ENCODE measurements around the gene HNF1A. TPM values are rescaled to one million over a fixed set of nuclear protein-coding genes. Genes with fewer than 3 reads are reported as not detected.

The HNF1A gene
- polyA plus RNA-seq, 1 donor from 2014 or later = not detected

DNA sequence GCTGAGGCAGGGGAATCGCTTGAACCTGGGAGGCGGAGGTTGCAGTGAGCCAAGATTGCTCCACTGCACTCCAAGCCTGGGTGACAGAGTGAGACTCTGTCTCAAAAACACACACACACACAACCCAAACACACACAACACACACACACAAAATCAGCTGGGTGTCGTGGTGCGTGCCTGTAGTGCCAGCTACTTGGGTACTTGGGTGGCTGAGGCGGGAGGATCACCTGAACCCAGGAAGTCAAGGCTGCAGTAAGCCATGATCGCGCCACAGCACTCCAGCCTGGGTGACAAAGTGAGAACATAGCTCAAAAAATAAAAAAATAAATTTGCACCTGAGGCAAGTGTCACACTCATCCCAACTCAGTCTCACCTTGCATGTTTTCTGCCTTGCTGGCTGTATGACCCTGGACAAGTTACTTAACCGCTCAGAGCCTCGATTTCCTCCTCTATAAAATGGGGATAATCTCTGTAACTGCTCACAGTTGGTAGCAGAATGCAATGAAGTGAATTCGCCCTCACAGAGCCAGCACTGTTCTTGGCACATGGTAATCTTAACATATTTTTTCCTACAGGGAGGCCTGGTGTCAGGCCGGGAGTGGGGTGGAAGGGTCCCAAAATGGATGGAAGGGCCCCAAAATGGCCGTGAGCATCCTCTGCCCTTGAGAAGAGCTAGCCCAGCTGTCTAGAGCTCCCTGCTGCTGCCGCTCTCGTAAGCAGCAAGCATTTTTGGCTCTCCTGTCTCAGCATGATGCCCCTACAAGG, 630 bp upstream of the HNF1A start:
- no peak for TF ChIP-seq EP300 (conservative IDR thresholded peaks at IDR 0.05; ENCODE audit: poor library complexity, severe bottlenecking)
- no peak for TF ChIP-seq MXI1 (conservative IDR thresholded peaks at IDR 0.05; ENCODE audit: poor library complexity, severe bottlenecking)
- TF ChIP-seq SMC3 (conservative IDR thresholded peaks at IDR 0.05; ENCODE audit: poor library complexity) = no peak
- TF ChIP-seq RAD21 (conservative IDR thresholded peaks at IDR 0.05) = no peak
- no peak for TF ChIP-seq TAF1 (IDR thresholded peaks at IDR 0.05; ENCODE audit: low read depth)
- TF ChIP-seq, protein P1, sequence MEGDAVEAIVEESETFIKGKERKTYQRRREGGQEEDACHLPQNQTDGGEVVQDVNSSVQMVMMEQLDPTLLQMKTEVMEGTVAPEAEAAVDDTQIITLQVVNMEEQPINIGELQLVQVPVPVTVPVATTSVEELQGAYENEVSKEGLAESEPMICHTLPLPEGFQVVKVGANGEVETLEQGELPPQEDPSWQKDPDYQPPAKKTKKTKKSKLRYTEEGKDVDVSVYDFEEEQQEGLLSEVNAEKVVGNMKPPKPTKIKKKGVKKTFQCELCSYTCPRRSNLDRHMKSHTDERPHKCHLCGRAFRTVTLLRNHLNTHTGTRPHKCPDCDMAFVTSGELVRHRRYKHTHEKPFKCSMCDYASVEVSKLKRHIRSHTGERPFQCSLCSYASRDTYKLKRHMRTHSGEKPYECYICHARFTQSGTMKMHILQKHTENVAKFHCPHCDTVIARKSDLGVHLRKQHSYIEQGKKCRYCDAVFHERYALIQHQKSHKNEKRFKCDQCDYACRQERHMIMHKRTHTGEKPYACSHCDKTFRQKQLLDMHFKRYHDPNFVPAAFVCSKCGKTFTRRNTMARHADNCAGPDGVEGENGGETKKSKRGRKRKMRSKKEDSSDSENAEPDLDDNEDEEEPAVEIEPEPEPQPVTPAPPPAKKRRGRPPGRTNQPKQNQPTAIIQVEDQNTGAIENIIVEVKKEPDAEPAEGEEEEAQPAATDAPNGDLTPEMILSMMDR (IDR thresholded peaks at IDR 0.05; ENCODE audit: poor library complexity, severe bottlenecking) = no peak
- TF ChIP-seq POLR2AphosphoS5 (IDR thresholded peaks at IDR 0.05) = no peak
- TF ChIP-seq, protein P2, sequence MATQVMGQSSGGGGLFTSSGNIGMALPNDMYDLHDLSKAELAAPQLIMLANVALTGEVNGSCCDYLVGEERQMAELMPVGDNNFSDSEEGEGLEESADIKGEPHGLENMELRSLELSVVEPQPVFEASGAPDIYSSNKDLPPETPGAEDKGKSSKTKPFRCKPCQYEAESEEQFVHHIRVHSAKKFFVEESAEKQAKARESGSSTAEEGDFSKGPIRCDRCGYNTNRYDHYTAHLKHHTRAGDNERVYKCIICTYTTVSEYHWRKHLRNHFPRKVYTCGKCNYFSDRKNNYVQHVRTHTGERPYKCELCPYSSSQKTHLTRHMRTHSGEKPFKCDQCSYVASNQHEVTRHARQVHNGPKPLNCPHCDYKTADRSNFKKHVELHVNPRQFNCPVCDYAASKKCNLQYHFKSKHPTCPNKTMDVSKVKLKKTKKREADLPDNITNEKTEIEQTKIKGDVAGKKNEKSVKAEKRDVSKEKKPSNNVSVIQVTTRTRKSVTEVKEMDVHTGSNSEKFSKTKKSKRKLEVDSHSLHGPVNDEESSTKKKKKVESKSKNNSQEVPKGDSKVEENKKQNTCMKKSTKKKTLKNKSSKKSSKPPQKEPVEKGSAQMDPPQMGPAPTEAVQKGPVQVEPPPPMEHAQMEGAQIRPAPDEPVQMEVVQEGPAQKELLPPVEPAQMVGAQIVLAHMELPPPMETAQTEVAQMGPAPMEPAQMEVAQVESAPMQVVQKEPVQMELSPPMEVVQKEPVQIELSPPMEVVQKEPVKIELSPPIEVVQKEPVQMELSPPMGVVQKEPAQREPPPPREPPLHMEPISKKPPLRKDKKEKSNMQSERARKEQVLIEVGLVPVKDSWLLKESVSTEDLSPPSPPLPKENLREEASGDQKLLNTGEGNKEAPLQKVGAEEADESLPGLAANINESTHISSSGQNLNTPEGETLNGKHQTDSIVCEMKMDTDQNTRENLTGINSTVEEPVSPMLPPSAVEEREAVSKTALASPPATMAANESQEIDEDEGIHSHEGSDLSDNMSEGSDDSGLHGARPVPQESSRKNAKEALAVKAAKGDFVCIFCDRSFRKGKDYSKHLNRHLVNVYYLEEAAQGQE (IDR thresholded peaks at IDR 0.05; ENCODE audit: borderline replicate concordance) = no peak
- no peak for TF ChIP-seq EZH2 (IDR thresholded peaks at IDR 0.05; ENCODE audit: borderline replicate concordance, insufficient read depth, low read length, poor library complexity, severe bottlenecking)
- H3K4me2 ChIP-seq (ENCODE audit: low read length) = no peak overlapping the region
- H3K36me3 ChIP-seq (ENCODE audit: insufficient read depth, low read length) = no peaks in the 10 kb centered on the region
- no peaks in the 10 kb centered on the region for H3K9me2 ChIP-seq (ENCODE audit: insufficient read depth, low read length)
- H3K27ac ChIP-seq (ENCODE audit: low read length) = no peak overlapping the region
- no peaks in the 10 kb centered on the region for H3F3A ChIP-seq (ENCODE audit: insufficient read depth, low read length, poor library complexity, severe bottlenecking)
- no peaks in the 10 kb centered on the region for H3K9me3 ChIP-seq (ENCODE audit: low read length)
- H3K79me2 ChIP-seq (replicated peaks; ENCODE audit: insufficient read depth, low read length) = no peaks in the 10 kb centered on the region
- H4K20me1 ChIP-seq (ENCODE audit: insufficient read depth) = no peaks in the 10 kb centered on the region
- H3K4me3 ChIP-seq (ENCODE audit: low read length) = no peak overlapping the region
- no peak overlapping the region for H3K9ac ChIP-seq (ENCODE audit: low read length)
- no peaks in the 10 kb centered on the region for H3K27me3 ChIP-seq (ENCODE audit: insufficient read depth, low read depth, low read length)
- no peak overlapping the region for H2AFZ ChIP-seq (ENCODE audit: low read depth, low read length)

DNA sequence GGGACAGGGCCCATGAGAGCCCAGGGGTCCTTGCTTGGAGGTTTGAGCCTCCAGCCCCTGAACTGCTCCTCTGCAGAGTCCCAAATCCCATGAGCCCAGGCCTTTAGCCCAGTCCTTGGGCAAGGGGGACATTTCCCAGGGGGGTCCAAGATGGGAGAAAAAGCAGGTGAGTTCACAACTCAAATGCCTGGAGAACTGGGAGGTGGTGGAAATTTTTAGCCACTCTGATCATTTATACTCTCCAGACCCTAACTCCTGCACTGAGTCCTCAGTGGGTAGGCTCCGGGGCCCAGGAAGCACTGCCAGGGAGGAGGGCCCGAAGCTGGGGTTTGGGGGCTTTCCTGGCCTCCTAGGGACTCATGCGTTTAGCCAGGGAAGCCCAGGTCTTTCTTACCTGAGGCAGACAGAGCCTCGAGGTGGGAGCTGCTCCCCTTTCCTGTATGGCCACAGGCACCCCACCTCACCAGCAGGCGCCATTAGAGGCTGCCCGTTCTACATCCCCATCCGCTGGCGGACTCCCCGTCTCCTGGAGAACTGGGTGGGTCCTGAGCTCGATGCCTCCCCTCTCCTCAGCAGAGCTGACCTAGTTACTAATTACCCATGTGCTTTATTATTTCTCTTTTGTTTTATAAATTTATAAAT, 998 bp downstream of the HNF1A start:
- Histone ChIP-seq H3K9me2 (ENCODE audit: insufficient read depth, low read length) (no peaks in the 10 kb centered on the region), H3K9ac (ENCODE audit: low read length) (no peak overlapping the region), H3K27ac (ENCODE audit: low read length) (no peak overlapping the region), H3K27me3 (ENCODE audit: insufficient read depth, low read depth, low read length) (no peaks in the 10 kb centered on the region), H3K4me3 (ENCODE audit: low read length) (no peak overlapping the region), H3K79me2 (replicated peaks; ENCODE audit: insufficient read depth, low read length) (no peaks in the 10 kb centered on the region), H3F3A (ENCODE audit: insufficient read depth, low read length, poor library complexity, severe bottlenecking) (no peaks in the 10 kb centered on the region), H2AFZ (ENCODE audit: low read depth, low read length) (no peak overlapping the region), H3K4me2 (ENCODE audit: low read length) (no peak overlapping the region), H4K20me1 (ENCODE audit: insufficient read depth) (no peaks in the 10 kb centered on the region), H3K9me3 (ENCODE audit: low read length) (no peaks in the 10 kb centered on the region), H3K36me3 (ENCODE audit: insufficient read depth, low read length) (no peaks in the 10 kb centered on the region)
- TF ChIP-seq SMC3 (conservative IDR thresholded peaks at IDR 0.05; ENCODE audit: poor library complexity) (no peak), EZH2 (IDR thresholded peaks at IDR 0.05; ENCODE audit: borderline replicate concordance, insufficient read depth, low read length, poor library complexity, severe bottlenecking) (no peak), EP300 (conservative IDR thresholded peaks at IDR 0.05; ENCODE audit: poor library complexity, severe bottlenecking) (no peak), TAF1 (IDR thresholded peaks at IDR 0.05; ENCODE audit: low read depth) (no peak), POLR2AphosphoS5 (IDR thresholded peaks at IDR 0.05) (no peak), RAD21 (conservative IDR thresholded peaks at IDR 0.05) (no peak), MXI1 (conservative IDR thresholded peaks at IDR 0.05; ENCODE audit: poor library complexity, severe bottlenecking) (no peak)
- TF ChIP-seq, protein P2 (IDR thresholded peaks at IDR 0.05; ENCODE audit: borderline replicate concordance) = no peak
- TF ChIP-seq, protein P1 (IDR thresholded peaks at IDR 0.05; ENCODE audit: poor library complexity, severe bottlenecking) = no peak
